HepG2 (cell line): ENCODE data around the gene IPO9. TPM values are rescaled to one million over a fixed set of nuclear protein-coding genes. Genes with fewer than 3 reads are reported as not detected.

Experiments
- ATAC-seq: fragments of 200-7000 bp; cut with Tn5 transposase; 3 replicates; pipeline ENCODE4 v1.9.1; 2020; ENCODE audit warnings: mild to moderate bottlenecking, moderate library complexity
- BruUV-seq: library from RNA; stranded (reverse); fragments of 400-500 nt; replicated peaks from 2 replicates; lab custom pipeline; 2021; lab: Mats Ljungman, UMichigan
- CTCF ChIA-PET: fragments of 300-600 bp; formaldehyde crosslinking; extraction: SDS; loops from one replicate; lab custom pipeline; 2021; ENCODE audit warnings: low total read pairs, inconsistent platforms, low intra/inter-chr PET ratio; lab: Yijun Ruan, JAX
- POLR2A ChIA-PET: fragments of 350-600 bp; sonication (Branson Sonifier 250); formaldehyde crosslinking; loops from one replicate; lab custom pipeline; 2020; ENCODE audit warnings: antibody characterized with exemption, inconsistent platforms; lab: Yijun Ruan, JAX
- DNase-seq: peaks from one replicate; pipeline ENCODE4 v3.0.0-alpha.2; 2015; ENCODE audit warnings: low spot score
- FAIRE-seq: peaks from 3 replicates; lab custom pipeline; 2011; peaks lifted over from hg19 to GRCh38; lab: Jason Lieb, UNC
- H2AFZ ChIP-seq: one replicate; pipeline ENCODE4 v1.6.1; 2011; ENCODE audit warnings: low read length, inconsistent platforms
- H3K27ac ChIP-seq: fragments of 300-600 bp; 3 replicates; pipeline ENCODE4 v1.8.0; 2011; ENCODE audit warnings: mixed run types, mild to moderate bottlenecking, mixed read lengths, low read length, inconsistent platforms; ENCODE audit not compliant: insufficient read depth; ENCODE audit errors: extremely low read length
- H3K27me3 ChIP-seq, 2 experiments: fragments of 200-600 bp in 1 of 2; 2 replicates in 1 of 2; 3 replicates in 1 of 2; pipeline versions ENCODE4 v1.6.0 to v1.8.0; 2011; ENCODE audit warnings: low read length in 2 of 2, mild to moderate bottlenecking in 2 of 2, moderate library complexity in 2 of 2, inconsistent platforms in 1 of 2; ENCODE audit not compliant: insufficient read depth in 2 of 2, control insufficient read depth in 1 of 2
- H3K36me3 ChIP-seq, 2 experiments: fragments of 200-600 bp in 1 of 2; replicated peaks in 1 of 2; 2 replicates in 1 of 2; 3 replicates in 1 of 2; pipeline versions ENCODE4 v1.5.1 to v1.8.0; 2011; ENCODE audit warnings: low read length in 2 of 2, inconsistent platforms in 1 of 2; ENCODE audit not compliant: insufficient read depth in 2 of 2, control insufficient read depth in 1 of 2
- H3K4me1 ChIP-seq: 2 replicates; pipeline ENCODE4 v1.5.1; 2012; ENCODE audit warnings: low read length, inconsistent platforms; ENCODE audit not compliant: insufficient read depth
- H3K4me2 ChIP-seq: 2 replicates; pipeline ENCODE4 v1.6.0; 2011; ENCODE audit warnings: low read depth, low read length, inconsistent platforms
- H3K4me3 ChIP-seq, 3 experiments: fragments of 200-600 bp in 1 of 3; sonication (generic), shearing (Covaris generic) in 1 of 3; replicated peaks in 1 of 3; 2 replicates each; pipeline ENCODE4 v1.5.1; 2011 to 2016; ENCODE audit warnings: low read length in 3 of 3, inconsistent platforms in 2 of 3, low read depth in 2 of 3, mild to moderate bottlenecking in 2 of 3, control low read depth in 1 of 3, mixed read lengths in 1 of 3; ENCODE audit not compliant: insufficient read depth in 1 of 3
- H3K79me2 ChIP-seq: one replicate; pipeline ENCODE4 v1.6.1; 2011; ENCODE audit warnings: low read length, inconsistent platforms; ENCODE audit not compliant: insufficient read depth
- H3K9ac ChIP-seq: 2 replicates; pipeline ENCODE4 v1.6.0; 2011; ENCODE audit warnings: mild to moderate bottlenecking, low read depth, low read length, inconsistent platforms; ENCODE audit not compliant: insufficient read depth
- H3K9me3 ChIP-seq: 2 replicates; pipeline ENCODE4 v1.5.1; 2012; ENCODE audit warnings: mild to moderate bottlenecking, low read length
- H4K20me1 ChIP-seq: 2 replicates; pipeline ENCODE4 v1.6.0; 2011; ENCODE audit warnings: inconsistent platforms, mild to moderate bottlenecking, low read length, moderate library complexity; ENCODE audit not compliant: insufficient read depth
- CHCHD3 ChIP-seq: sonication (generic); formaldehyde crosslinking; IDR thresholded peaks from 2 replicates; pipeline ENCODE4 v1.8.0; 2022; ENCODE audit warnings: mild to moderate bottlenecking, missing genetic modification reagents, moderate library complexity
- ERF ChIP-seq: IDR thresholded peaks from 2 replicates; pipeline ENCODE4 v1.6.1; 2018; ENCODE audit warnings: missing biosample characterization, missing genetic modification reagents
- FOXC1 ChIP-seq: sonication (generic); formaldehyde crosslinking; IDR thresholded peaks from 2 replicates; pipeline ENCODE4 v1.8.0; 2022; ENCODE audit warnings: mild to moderate bottlenecking, missing genetic modification reagents, borderline replicate concordance
- JARID2 ChIP-seq: sonication (generic); formaldehyde crosslinking; IDR thresholded peaks from 2 replicates; pipeline ENCODE4 v1.8.1; 2023; ENCODE audit warnings: missing genetic modification reagents, inconsistent platforms; ENCODE audit not compliant: insufficient replicate concordance
- MEF2D ChIP-seq: sonication (generic); formaldehyde crosslinking; IDR thresholded peaks from 2 replicates; pipeline ENCODE4 v1.5.1; 2020; ENCODE audit warnings: mild to moderate bottlenecking, missing genetic modification reagents
- SALL2 ChIP-seq: sonication (generic); formaldehyde crosslinking; IDR thresholded peaks from 2 replicates; pipeline ENCODE4 v1.8.1; 2023; ENCODE audit warnings: mild to moderate bottlenecking, missing genetic modification reagents, inconsistent platforms
- SMC3 ChIP-seq: IDR thresholded peaks from 2 replicates; pipeline ENCODE4 v1.6.1; 2011; ENCODE audit warnings: low read length, improper control_type of control experiment
- U2AF1 ChIP-seq: fragments of 200-400 bp; formaldehyde crosslinking; optimal IDR thresholded peaks from 2 replicates; pipeline ENCODE3; 2017; ENCODE audit warnings: mild to moderate bottlenecking, low read depth, low read length
- ZNF766 ChIP-seq: sonication (generic); formaldehyde crosslinking; IDR thresholded peaks from 2 replicates; pipeline ENCODE4 v1.5.0; 2020; ENCODE audit warnings: missing genetic modification reagents, borderline replicate concordance
- WGBS: methylation state at CpG from one replicate; pipeline ENCODE4 v1.1.6; 2017; ENCODE audit warnings: low lambda C conversion rate; 5-methylcytosine and 5-hydroxymethylcytosine counted together
- in situ Hi-C: cut with HindIII; loops from 2 replicates; pipeline ENCODE4 v1.10.0; 2017; ENCODE audit warnings: low pct_unique_long_range_greater_than_20kb; ENCODE audit not compliant: extremely low pct_ligation_motif_present
- intact Hi-C: fragments of 100-400 bp; cut with micrococcal nuclease; formaldehyde crosslinking; loops from one replicate; pipeline ENCODE4 v1.10.0; 2022; ENCODE audit not compliant: unreplicated experiment
- polyA plus RNA-seq, 8 experiments: library from polyadenylated mRNA; depleted of rRNA in 3 of 8; stranded (reverse) in 7 of 8; unstranded in 1 of 8; fragments of >200 nt; fragmentation: Illumina TruSeq in 4 of 8; extraction: Trizol in 4 of 8; gene quantifications; 2 replicates each; pipeline versions ENCODE4 v1.2.1 to v1.2.3, GENCODE V29; 2011 to 2016; ENCODE audit warnings: low read depth in 4 of 8, missing spikeins in 1 of 8, mixed read lengths in 1 of 8; ENCODE audit not compliant: insufficient read depth in 1 of 8
- total RNA-seq, 5 experiments: library from RNA; depleted of rRNA; stranded (reverse); fragments of >200 nt; fragmentation: Illumina TruSeq; extraction: Trizol; gene quantifications; 2 replicates each; pipeline ENCODE4 v1.2.3, GENCODE V29; 2016; ENCODE audit warnings: low read depth in 1 of 5
- TF ChIP-seq, protein P1 (sequence below): sonication (generic); formaldehyde crosslinking; IDR thresholded peaks from 2 replicates; pipeline ENCODE4 v1.5.0; 2020; ENCODE audit warnings: missing genetic modification reagents
- TF ChIP-seq, protein P2 (sequence below): sonication (generic); formaldehyde crosslinking; IDR thresholded peaks from 2 replicates; pipeline ENCODE4 v1.5.1; 2020; ENCODE audit warnings: missing genetic modification reagents, mild to moderate bottlenecking, borderline replicate concordance
- TF ChIP-seq, protein P3 (sequence below), 2 experiments: fragments of 450-650 bp in 1 of 2; sonication (generic) in 1 of 2; formaldehyde crosslinking in 1 of 2; IDR thresholded peaks; 2 replicates each; pipeline versions ENCODE4 v1.6.1 to v1.8.0; 2016 to 2022; ENCODE audit warnings: antibody characterized with exemption in 1 of 2, mild to moderate bottlenecking in 1 of 2, missing genetic modification reagents in 1 of 2

The IPO9 gene
- total and polyA plus RNA-seq, 2 of the 13 experiments (the other 11 are each of a cell fraction or from before 2014, with no cell fraction given) = 31.0 to 34.8 TPM

DNA sequence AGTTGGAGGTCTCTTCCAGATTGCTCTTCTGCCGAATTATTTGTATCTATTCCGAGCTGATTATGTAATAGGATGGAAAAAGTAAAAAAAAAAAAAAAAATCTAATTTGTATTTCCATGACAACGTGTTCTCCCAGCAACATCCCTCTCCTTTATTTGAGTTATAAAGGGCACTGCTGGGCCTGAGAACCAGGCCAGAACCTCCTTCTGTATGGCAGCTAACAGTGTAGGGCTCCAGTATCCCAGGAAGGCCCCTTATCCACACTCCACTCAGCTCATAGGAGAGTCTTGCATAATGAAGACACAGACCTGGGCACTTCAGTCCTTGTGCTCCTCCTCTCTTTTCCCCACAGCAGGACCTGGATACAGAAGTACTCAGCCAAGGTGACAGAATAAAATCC lies 3.7 kb upstream of the IPO9 start (continued):
- TF ChIP-seq, protein P1, sequence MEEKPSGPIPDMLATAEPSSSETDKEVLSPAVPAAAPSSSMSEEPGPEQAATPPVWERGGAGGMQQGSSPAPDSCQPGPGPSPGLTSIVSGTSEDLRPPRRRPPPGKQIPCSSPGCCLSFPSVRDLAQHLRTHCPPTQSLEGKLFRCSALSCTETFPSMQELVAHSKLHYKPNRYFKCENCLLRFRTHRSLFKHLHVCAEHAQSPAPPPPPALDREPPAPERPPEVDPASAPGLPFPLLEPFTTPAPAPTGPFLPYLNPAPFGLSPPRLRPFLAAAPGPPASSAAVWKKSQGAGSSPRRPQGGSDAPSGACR (CRISPR knock-in tag) = no peak
- TF ChIP-seq SMC3 = no peak
- no peak for TF ChIP-seq U2AF1
- no peak for TF ChIP-seq FOXC1 (CRISPR knock-in tag)
- TF ChIP-seq JARID2 = no peak
- TF ChIP-seq, all 625 proteins: peak for 0

DNA sequence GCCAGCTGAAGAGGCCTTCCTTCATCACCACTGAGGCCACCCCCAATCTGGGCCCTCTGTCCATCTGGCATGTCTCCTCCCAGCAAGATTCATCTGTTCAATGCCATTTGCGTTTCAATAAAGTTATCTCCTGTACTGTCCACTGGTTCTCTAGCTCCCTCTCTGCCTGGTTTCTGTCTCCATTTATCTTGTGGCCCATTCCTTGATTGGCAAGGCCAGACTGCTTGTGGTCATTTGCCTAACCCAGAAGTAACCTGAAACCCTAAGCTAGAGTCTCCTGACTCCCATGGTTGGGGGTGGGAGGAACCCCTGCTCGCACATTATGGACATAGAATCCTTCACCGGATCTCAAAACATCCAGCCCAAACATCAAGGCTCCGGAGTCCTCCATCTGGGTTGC lies 2.1 kb upstream of the IPO9 start:
- Histone ChIP-seq H4K20me1 (no peaks in the 10 kb centered on the region), H3K27ac (no peak overlapping the region), H3K9ac (no peak overlapping the region), H3K4me2 (no peak overlapping the region), H3K4me3 (no peak overlapping the region), H3K4me1 (peaks cover 28% of the 10 kb centered on the region), H3K79me2 (peaks cover 27% of the 10 kb centered on the region), H3K27me3 (no peaks in the 10 kb centered on the region; a peak in 1 of 5 replicates), H2AFZ (no peak overlapping the region), H3K9me3 (no peaks in the 10 kb centered on the region)
- WGBS = 77% methylated on average over 4 of the region's 4 CpGs
- no TSS peak for BruUV-seq
- no peak for ATAC-seq
- intact Hi-C loops (no loop called here), in situ Hi-C loops (no loop called here)
- ChIA-PET POLR2A (no interaction called here), CTCF (no interaction called here)
- DNase-seq = no peak
- no peak for FAIRE-seq
- TF ChIP-seq SALL2 (CRISPR knock-in tag) = no peak
- TF ChIP-seq CHCHD3 (CRISPR knock-in tag) = no peak
- TF ChIP-seq, protein P2, sequence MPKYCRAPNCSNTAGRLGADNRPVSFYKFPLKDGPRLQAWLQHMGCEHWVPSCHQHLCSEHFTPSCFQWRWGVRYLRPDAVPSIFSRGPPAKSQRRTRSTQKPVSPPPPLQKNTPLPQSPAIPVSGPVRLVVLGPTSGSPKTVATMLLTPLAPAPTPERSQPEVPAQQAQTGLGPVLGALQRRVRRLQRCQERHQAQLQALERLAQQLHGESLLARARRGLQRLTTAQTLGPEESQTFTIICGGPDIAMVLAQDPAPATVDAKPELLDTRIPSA (CRISPR knock-in tag) = no peak
- TF ChIP-seq ERF = no peak
- TF ChIP-seq ZNF766 = no peak
- no peak for TF ChIP-seq MEF2D
- TF ChIP-seq, protein P3, sequence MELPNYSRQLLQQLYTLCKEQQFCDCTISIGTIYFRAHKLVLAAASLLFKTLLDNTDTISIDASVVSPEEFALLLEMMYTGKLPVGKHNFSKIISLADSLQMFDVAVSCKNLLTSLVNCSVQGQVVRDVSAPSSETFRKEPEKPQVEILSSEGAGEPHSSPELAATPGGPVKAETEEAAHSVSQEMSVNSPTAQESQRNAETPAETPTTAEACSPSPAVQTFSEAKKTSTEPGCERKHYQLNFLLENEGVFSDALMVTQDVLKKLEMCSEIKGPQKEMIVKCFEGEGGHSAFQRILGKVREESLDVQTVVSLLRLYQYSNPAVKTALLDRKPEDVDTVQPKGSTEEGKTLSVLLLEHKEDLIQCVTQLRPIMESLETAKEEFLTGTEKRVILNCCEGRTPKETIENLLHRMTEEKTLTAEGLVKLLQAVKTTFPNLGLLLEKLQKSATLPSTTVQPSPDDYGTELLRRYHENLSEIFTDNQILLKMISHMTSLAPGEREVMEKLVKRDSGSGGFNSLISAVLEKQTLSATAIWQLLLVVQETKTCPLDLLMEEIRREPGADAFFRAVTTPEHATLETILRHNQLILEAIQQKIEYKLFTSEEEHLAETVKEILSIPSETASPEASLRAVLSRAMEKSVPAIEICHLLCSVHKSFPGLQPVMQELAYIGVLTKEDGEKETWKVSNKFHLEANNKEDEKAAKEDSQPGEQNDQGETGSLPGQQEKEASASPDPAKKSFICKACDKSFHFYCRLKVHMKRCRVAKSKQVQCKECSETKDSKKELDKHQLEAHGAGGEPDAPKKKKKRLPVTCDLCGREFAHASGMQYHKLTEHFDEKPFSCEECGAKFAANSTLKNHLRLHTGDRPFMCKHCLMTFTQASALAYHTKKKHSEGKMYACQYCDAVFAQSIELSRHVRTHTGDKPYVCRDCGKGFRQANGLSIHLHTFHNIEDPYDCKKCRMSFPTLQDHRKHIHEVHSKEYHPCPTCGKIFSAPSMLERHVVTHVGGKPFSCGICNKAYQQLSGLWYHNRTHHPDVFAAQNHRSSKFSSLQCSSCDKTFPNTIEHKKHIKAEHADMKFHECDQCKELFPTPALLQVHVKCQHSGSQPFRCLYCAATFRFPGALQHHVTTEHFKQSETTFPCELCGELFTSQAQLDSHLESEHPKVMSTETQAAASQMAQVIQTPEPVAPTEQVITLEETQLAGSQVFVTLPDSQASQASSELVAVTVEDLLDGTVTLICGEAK (IDR thresholded peaks at IDR 0.05) = peak; percentile 27; the same call in 1 of the 2 replicates
- TF ChIP-seq, protein P3 (CRISPR knock-in tag; IDR thresholded peaks at IDR 0.05) = peak; percentile 80; the same call in 1 of the 2 replicates
- TF ChIP-seq, all 625 proteins: peak for 1
- H3K36me3 ChIP-seq = no peaks in the 10 kb centered on the region
